ENCODE measurements around the gene MT1B.
A peak's percentile ranks its signal among the peaks of the same experiment; 100 is the strongest.
"Not testable (repeated sequence)": the region's sequence is repeated elsewhere in the genome, so short reads cannot be mapped to it uniquely, and the experiment has no call there.

The MT1B gene

GRCh38 chr16:56667581-56668571, 16.2 kb downstream of the MT1B start, which contains the start of gene MT1G:
Gene MT1G (minus strand): TSS chr16:56668065. CDS start chr16:56667993, 72 bp downstream.
- no peak for DNase-seq (ENCODE audit: low read depth)

- no peak for DNase-seq (ENCODE audit: low read depth)
Observed at GRCh38 chr16:56669005-56669839, 17.5 kb downstream of the MT1B start, which contains the start of gene MT1H. Gene MT1H (plus strand): TSS chr16:56669814. CDS start chr16:56669885, 71 bp downstream.

GRCh38 chr16:56669840-56670619, 18.3 kb downstream of the MT1B start:
- DNase-seq (ENCODE audit: low read depth): no peak

- no peak for DNase-seq (ENCODE audit: low read depth)
Observed at GRCh38 chr16:56670620-56670934, 18.9 kb downstream of the MT1B start.

- not testable (repeated sequence) for DNase-seq (ENCODE audit: low read depth)
Observed at GRCh38 chr16:56671691-56672090, 20.0 kb downstream of the MT1B start.

- not testable (repeated sequence) for DNase-seq (ENCODE audit: low read depth)
Observed at GRCh38 chr16:56672171-56672570, 20.5 kb downstream of the MT1B start.

GRCh38 chr16:56672761-56673536, 21.3 kb downstream of the MT1B start:
- DNase-seq (ENCODE audit: low read depth): no peak

GRCh38 chr16:56673921-56674320, 22.2 kb downstream of the MT1B start:
- no peak for DNase-seq (ENCODE audit: low read depth)

GRCh38 chr16:56674570-56674969, 22.9 kb downstream of the MT1B start:
- DNase-seq (ENCODE audit: low read depth): not testable (repeated sequence)

- DNase-seq (ENCODE audit: low read depth): peak; percentile 38
Observed at GRCh38 chr16:56675685-56676210, 24.1 kb downstream of the MT1B start.

GRCh38 chr16:56677474-56677873, 25.8 kb downstream of the MT1B start:
- no peak for DNase-seq (ENCODE audit: low read depth)

GRCh38 chr16:56679078-56679730, 27.5 kb downstream of the MT1B start:
- no peak for DNase-seq (ENCODE audit: low read depth)

- no peak for DNase-seq (ENCODE audit: low read depth)
Observed at GRCh38 chr16:56679818-56680217, 28.1 kb downstream of the MT1B start.

- peak; percentile 83 for DNase-seq (ENCODE audit: low read depth)
Observed at GRCh38 chr16:56681939-56682702, 30.4 kb downstream of the MT1B start, which contains the start of gene MT1X. Gene MT1X (plus strand): TSS chr16:56682470. CDS start chr16:56682541, 71 bp downstream.

GRCh38 chr16:56682703-56683397, 31.2 kb downstream of the MT1B start:
- DNase-seq (ENCODE audit: low read depth): no peak

GRCh38 chr16:56683424-56684172, 31.9 kb downstream of the MT1B start:
- DNase-seq (ENCODE audit: low read depth): no peak

GRCh38 chr16:56684256-56684925, 32.7 kb downstream of the MT1B start:
- DNase-seq (ENCODE audit: low read depth): no peak

All from stimulated activated CD8-positive, alpha-beta memory T cell treated with anti-CD3 and anti-CD28 coated beads, Interleukin-15, amount 100 ng/mL, for 24 hours (primary cell).